H9 (cell line): Measurements from ENCODE around the gene LEMD3. TPM values are rescaled to one million over a fixed set of nuclear protein-coding genes. Genes with fewer than 3 reads are reported as not detected.

Experiments
- DNase-seq: peaks from one replicate; pipeline ENCODE4 v3.0.0-alpha.2; 2017
- H2AFZ ChIP-seq: one replicate; pipeline ENCODE4 v1.6.1; 2013; ENCODE audit warnings: mild to moderate bottlenecking, low read length, control low read depth, moderate library complexity
- H2AK5ac ChIP-seq: 2 replicates; pipeline ENCODE4 v1.6.1; 2013; ENCODE audit warnings: low read length, control low read depth, mixed read lengths; ENCODE audit not compliant: insufficient read length
- H2BK120ac ChIP-seq: one replicate; pipeline ENCODE4 v1.6.1; 2013; ENCODE audit warnings: low read depth, mild to moderate bottlenecking, low read length, control low read depth, inconsistent platforms; ENCODE audit not compliant: poor library complexity, severe bottlenecking
- H2BK12ac ChIP-seq: 2 replicates; pipeline ENCODE4 v1.6.1; 2013; ENCODE audit warnings: low read length, control low read depth, mixed read lengths, low read depth; ENCODE audit not compliant: insufficient read length
- H2BK15ac ChIP-seq: 2 replicates; pipeline ENCODE4 v1.6.1; 2013; ENCODE audit warnings: low read depth, low read length, control low read depth
- H2BK20ac ChIP-seq: one replicate; pipeline ENCODE4 v1.6.1; 2013; ENCODE audit warnings: low read depth, mild to moderate bottlenecking, low read length, control low read depth, inconsistent platforms; ENCODE audit not compliant: poor library complexity, severe bottlenecking
- H2BK5ac ChIP-seq: 2 replicates; pipeline ENCODE4 v1.6.1; 2013; ENCODE audit warnings: low read length, control low read depth, mixed read lengths; ENCODE audit not compliant: insufficient read length
- H3K14ac ChIP-seq: 2 replicates; pipeline ENCODE4 v1.6.1; 2013; ENCODE audit warnings: low read length, control low read depth; ENCODE audit not compliant: insufficient read depth
- H3K18ac ChIP-seq: 2 replicates; pipeline ENCODE4 v1.6.1; 2013; ENCODE audit warnings: low read depth, mild to moderate bottlenecking, mixed read lengths, low read length, control low read depth; ENCODE audit not compliant: insufficient read length
- H3K23ac ChIP-seq: 2 replicates; pipeline ENCODE4 v1.6.1; 2013; ENCODE audit warnings: low read length, control low read depth, mixed read lengths, low read depth; ENCODE audit not compliant: insufficient read length
- H3K23me2 ChIP-seq: 2 replicates; pipeline ENCODE4 v1.6.1; 2013; ENCODE audit warnings: low read depth, mild to moderate bottlenecking, mixed read lengths, low read length, control low read depth; ENCODE audit not compliant: insufficient read length, poor library complexity, severe bottlenecking
- H3K27ac ChIP-seq: 2 replicates; pipeline ENCODE4 v1.5.1; 2013; ENCODE audit warnings: low read length, control low read depth, mixed read lengths, low read depth; ENCODE audit not compliant: insufficient read length
- H3K27me3 ChIP-seq: 2 replicates; pipeline ENCODE4 v1.6.1; 2013; ENCODE audit warnings: low read length, control low read depth, inconsistent platforms; ENCODE audit not compliant: insufficient read depth
- H3K4ac ChIP-seq: 2 replicates; pipeline ENCODE4 v1.6.1; 2013; ENCODE audit warnings: low read depth, mild to moderate bottlenecking, control low read depth, inconsistent platforms, low read length, moderate library complexity
- H3K4me1 ChIP-seq: 2 replicates; pipeline ENCODE4 v1.6.1; 2013; ENCODE audit warnings: low read length, control low read depth, inconsistent platforms; ENCODE audit not compliant: insufficient read depth
- H3K4me2 ChIP-seq: 2 replicates; pipeline ENCODE4 v1.6.1; 2013; ENCODE audit warnings: low read length, control low read depth, mixed read lengths; ENCODE audit not compliant: insufficient read length, insufficient read depth
- H3K56ac ChIP-seq: 2 replicates; pipeline ENCODE4 v1.6.1; 2013; ENCODE audit warnings: low read depth, mild to moderate bottlenecking, mixed read lengths, low read length, control low read depth; ENCODE audit not compliant: insufficient read length
- H3K79me1 ChIP-seq: 2 replicates; pipeline ENCODE4 v1.6.1; 2013; ENCODE audit warnings: low read depth, mild to moderate bottlenecking, moderate library complexity, low read length, control low read depth, inconsistent platforms; ENCODE audit not compliant: insufficient read depth, poor library complexity, severe bottlenecking
- H3K79me2 ChIP-seq: 2 replicates; pipeline ENCODE4 v1.6.1; 2013; ENCODE audit warnings: low read length, control low read depth, inconsistent platforms; ENCODE audit not compliant: insufficient read depth
- H3K9ac ChIP-seq: 2 replicates; pipeline ENCODE4 v1.6.1; 2013; ENCODE audit warnings: low read length, control low read depth, mixed read lengths; ENCODE audit not compliant: insufficient read length; ENCODE audit errors: extremely low read depth
- H3K9me3 ChIP-seq: one replicate; pipeline ENCODE4 v1.6.1; 2013; ENCODE audit warnings: low read depth, low read length, inconsistent platforms; ENCODE audit not compliant: control insufficient read depth
- H3T11ph ChIP-seq: one replicate; pipeline ENCODE4 v1.6.1; 2013; ENCODE audit warnings: mild to moderate bottlenecking, low read length, control low read depth, inconsistent platforms
- H4K20me1 ChIP-seq: one replicate; pipeline ENCODE4 v1.6.1; 2013; ENCODE audit not compliant: control insufficient read depth, insufficient read length, insufficient read depth
- H4K5ac ChIP-seq: 2 replicates; pipeline ENCODE4 v1.6.1; 2013; ENCODE audit warnings: low read depth, mild to moderate bottlenecking, mixed read lengths, low read length, control low read depth; ENCODE audit not compliant: insufficient read length
- H4K8ac ChIP-seq: replicated peaks from 2 replicates; pipeline ENCODE4 v1.6.1; 2013; ENCODE audit warnings: low read length, control low read depth, mixed read lengths, low read depth; ENCODE audit not compliant: insufficient read length
- H4K91ac ChIP-seq: 2 replicates; pipeline ENCODE4 v1.6.1; 2013; ENCODE audit warnings: low read depth, mild to moderate bottlenecking, moderate library complexity, mixed read lengths, low read length, control low read depth; ENCODE audit not compliant: insufficient read length
- H3K27ac Mint-ChIP-seq, 3 experiments: 2 replicates in 2 of 3; 3 replicates in 1 of 3; pipeline ENCODE4 v1.8.0; 2020 to 2021; ENCODE audit warnings: mixed read lengths in 3 of 3, mild to moderate bottlenecking in 1 of 3, moderate library complexity in 1 of 3
- H3K27me3 Mint-ChIP-seq: 2 replicates; pipeline ENCODE4 v1.8.0; 2021; ENCODE audit warnings: low read depth, mild to moderate bottlenecking, moderate library complexity, mixed read lengths
- H3K36me3 Mint-ChIP-seq, 3 experiments: 2 replicates in 2 of 3; 3 replicates in 1 of 3; pipeline ENCODE4 v1.8.0; 2020 to 2021; ENCODE audit warnings: low read depth in 3 of 3, mixed read lengths in 3 of 3; ENCODE audit not compliant: insufficient read depth in 1 of 3
- H3K4me1 Mint-ChIP-seq, 2 experiments: 2 replicates each; pipeline ENCODE4 v1.8.0; 2020; ENCODE audit warnings: mixed read lengths in 2 of 2
- H3K4me3 Mint-ChIP-seq, 2 experiments: 2 replicates in 1 of 2; 3 replicates in 1 of 2; pipeline ENCODE4 v1.8.0; 2020 to 2021; ENCODE audit warnings: mild to moderate bottlenecking in 2 of 2, mixed read lengths in 2 of 2, moderate library complexity in 1 of 2
- H3K9me3 Mint-ChIP-seq, 2 experiments: 2 replicates in 1 of 2; 3 replicates in 1 of 2; pipeline ENCODE4 v1.8.0; 2020; ENCODE audit warnings: mild to moderate bottlenecking in 2 of 2, mixed read lengths in 2 of 2, moderate library complexity in 1 of 2
- WGBS: extraction: QIAGEN DNeasy Blood & Tissue Kit; methylation state at CpG from one replicate; pipeline ENCODE4 v1.1.7; 2013; ENCODE audit warnings: missing lambda C conversion rate, low lambda C conversion rate, mixed read lengths; ENCODE audit not compliant: insufficient read length; ENCODE audit errors: extremely low coverage; 5-methylcytosine and 5-hydroxymethylcytosine counted together
- total RNA-seq: library from RNA; stranded (reverse); gene quantifications from 2 replicates; pipeline ENCODE4 v1.2.1, GENCODE V29; 2021
- TF ChIP-seq, protein P1 (sequence below): fragments of 200-600 bp; sonication (generic); conservative IDR thresholded peaks from 3 replicates; pipeline ENCODE4 v1.8.0; 2021; ENCODE audit warnings: antibody characterized with exemption, mild to moderate bottlenecking

Gene LEMD3
- total RNA-seq, 1 experiment from 2014 or later = 38.1 TPM

DNA sequence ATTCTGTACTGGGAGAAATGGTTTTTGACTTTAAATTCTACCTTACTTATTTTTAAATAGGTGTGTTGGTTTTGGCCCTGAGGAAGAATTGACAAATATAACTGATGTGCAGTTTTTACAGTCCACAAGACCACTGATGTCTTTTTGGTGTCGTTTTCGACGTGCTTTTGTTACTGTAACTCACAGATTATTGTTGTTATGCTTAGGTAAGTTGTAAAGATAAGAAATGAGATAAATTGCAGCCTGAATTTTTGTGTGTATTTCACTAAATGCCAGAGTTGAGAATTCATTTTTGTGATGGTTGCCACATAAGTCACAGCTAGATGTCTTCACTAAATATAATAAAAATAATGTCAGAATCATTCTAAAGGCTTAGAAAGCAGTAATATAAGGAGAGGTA, 69.2 kb downstream of the LEMD3 start:
- no peak overlapping the region for H2BK20ac ChIP-seq
- H3K79me1 ChIP-seq = no peaks in the 10 kb centered on the region
- H2BK120ac ChIP-seq = no peak overlapping the region
- H2AFZ ChIP-seq = no peak overlapping the region
- H4K5ac ChIP-seq = no peak overlapping the region
- no peak overlapping the region for H2BK15ac ChIP-seq
- no peak overlapping the region for H4K8ac ChIP-seq
- H3K23me2 ChIP-seq = no peaks in the 10 kb centered on the region
- no peak overlapping the region for H2BK12ac ChIP-seq
- no peaks in the 10 kb centered on the region for H3K9me3 ChIP-seq
- TF ChIP-seq, protein P1, sequence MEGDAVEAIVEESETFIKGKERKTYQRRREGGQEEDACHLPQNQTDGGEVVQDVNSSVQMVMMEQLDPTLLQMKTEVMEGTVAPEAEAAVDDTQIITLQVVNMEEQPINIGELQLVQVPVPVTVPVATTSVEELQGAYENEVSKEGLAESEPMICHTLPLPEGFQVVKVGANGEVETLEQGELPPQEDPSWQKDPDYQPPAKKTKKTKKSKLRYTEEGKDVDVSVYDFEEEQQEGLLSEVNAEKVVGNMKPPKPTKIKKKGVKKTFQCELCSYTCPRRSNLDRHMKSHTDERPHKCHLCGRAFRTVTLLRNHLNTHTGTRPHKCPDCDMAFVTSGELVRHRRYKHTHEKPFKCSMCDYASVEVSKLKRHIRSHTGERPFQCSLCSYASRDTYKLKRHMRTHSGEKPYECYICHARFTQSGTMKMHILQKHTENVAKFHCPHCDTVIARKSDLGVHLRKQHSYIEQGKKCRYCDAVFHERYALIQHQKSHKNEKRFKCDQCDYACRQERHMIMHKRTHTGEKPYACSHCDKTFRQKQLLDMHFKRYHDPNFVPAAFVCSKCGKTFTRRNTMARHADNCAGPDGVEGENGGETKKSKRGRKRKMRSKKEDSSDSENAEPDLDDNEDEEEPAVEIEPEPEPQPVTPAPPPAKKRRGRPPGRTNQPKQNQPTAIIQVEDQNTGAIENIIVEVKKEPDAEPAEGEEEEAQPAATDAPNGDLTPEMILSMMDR = no peak
- no peak overlapping the region for H3K18ac ChIP-seq
- H3T11ph ChIP-seq = no peak overlapping the region
- H3K9ac ChIP-seq = no peak overlapping the region
- H4K91ac ChIP-seq = no peak overlapping the region
- H2BK5ac ChIP-seq = no peak overlapping the region
- no peaks in the 10 kb centered on the region for H3K79me2 ChIP-seq
- Mint-ChIP-seq H3K27me3 (no peaks in the 10 kb centered on the region), H3K4me1 (peaks cover 1 to 2% of the 10 kb centered on the region in 2 experiments), H3K4me3 (no peak overlapping the region), H3K27ac (no peak overlapping the region; a peak in 1 of 7 replicates), H3K9me3 (no peaks in the 10 kb centered on the region), H3K36me3 (peaks cover 1 to 28% (median 28%) of the 10 kb centered on the region in 3 experiments; a peak in 5 of 7 replicates)
- no peak overlapping the region for H3K14ac ChIP-seq
- H3K27ac ChIP-seq = no peak overlapping the region
- H3K56ac ChIP-seq = no peak overlapping the region
- no CpG with 5 or more reads among the region's 3 CpGs for WGBS
- H3K4me2 ChIP-seq = no peak overlapping the region
- no peak overlapping the region for H3K23ac ChIP-seq
- H3K27me3 ChIP-seq = no peaks in the 10 kb centered on the region
- H3K4ac ChIP-seq = no peak overlapping the region
- H3K4me1 ChIP-seq = no peaks in the 10 kb centered on the region
- no peaks in the 10 kb centered on the region for H4K20me1 ChIP-seq
- H2AK5ac ChIP-seq = no peak overlapping the region
- DNase-seq = no peak
